ENCODE results near the gene CDKAL1.
"Not testable (repeated sequence)": the region's sequence is repeated elsewhere in the genome, so short reads cannot be mapped to it uniquely, and the experiment has no call there.

Gene CDKAL1

GRCh38 chr6:20712011-20712410 is 177.8 kb downstream of the CDKAL1 start:
- DNase-seq, result no peak

- DNase-seq, result no peak
Measured at GRCh38 chr6:20715135-20715806, 181.0 kb downstream of the CDKAL1 start.

- no peak for DNase-seq
Measured at GRCh38 chr6:20716865-20717264, 182.6 kb downstream of the CDKAL1 start.

- no peak for DNase-seq
Measured at GRCh38 chr6:20717743-20718142, 183.5 kb downstream of the CDKAL1 start.

- no peak for DNase-seq
Measured at GRCh38 chr6:20718705-20719653, 184.7 kb downstream of the CDKAL1 start.

GRCh38 chr6:20719980-20720379 is 185.7 kb downstream of the CDKAL1 start:
- no peak for DNase-seq

- DNase-seq, result not testable (repeated sequence)
Measured at GRCh38 chr6:20721121-20721520, 186.9 kb downstream of the CDKAL1 start.

GRCh38 chr6:20722455-20722854 is 188.2 kb downstream of the CDKAL1 start:
- DNase-seq, result no peak

GRCh38 chr6:20723236-20723635 is 189.0 kb downstream of the CDKAL1 start:
- DNase-seq, result no peak

GRCh38 chr6:20724443-20725190 is 190.4 kb downstream of the CDKAL1 start:
- no peak for DNase-seq

- not testable (repeated sequence) for DNase-seq
Measured at GRCh38 chr6:20725235-20725634, 191.0 kb downstream of the CDKAL1 start.

GRCh38 chr6:20729086-20729485 is 194.8 kb downstream of the CDKAL1 start:
- no peak for DNase-seq

GRCh38 chr6:20732362-20732761 is 198.1 kb downstream of the CDKAL1 start:
- not testable (repeated sequence) for DNase-seq

GRCh38 chr6:20732896-20733295 is 198.6 kb downstream of the CDKAL1 start:
- no peak for DNase-seq

- no peak for DNase-seq
Measured at GRCh38 chr6:20737912-20738311, 203.7 kb downstream of the CDKAL1 start.

- no peak for DNase-seq
Measured at GRCh38 chr6:20740088-20740487, 205.8 kb downstream of the CDKAL1 start.

- DNase-seq, result no peak
Measured at GRCh38 chr6:20740727-20741126, 206.5 kb downstream of the CDKAL1 start.

- no peak for DNase-seq
Measured at GRCh38 chr6:20741490-20741889, 207.2 kb downstream of the CDKAL1 start.

- no peak for DNase-seq
Measured at GRCh38 chr6:20744911-20745557, 210.8 kb downstream of the CDKAL1 start.

- DNase-seq, result no peak
Measured at GRCh38 chr6:20746024-20746423, 211.8 kb downstream of the CDKAL1 start.

- no peak for DNase-seq
Measured at GRCh38 chr6:20746805-20747558, 212.7 kb downstream of the CDKAL1 start.

- DNase-seq, result no peak
Measured at GRCh38 chr6:20747991-20748390, 213.7 kb downstream of the CDKAL1 start.
